ENCODE data around the gene TMPRSS11A. TPM values are rescaled to one million over a fixed set of nuclear protein-coding genes. Genes with fewer than 3 reads are reported as not detected.

Gene TMPRSS11A
- total RNA-seq, 2 donors from 2014 or later = not detected

Small RNA genes lying within 50 kb of the gene (small RNA-seq; reads per million reads assigned to genes)
- not detected for gene RNU6-95P

Other genes starting within 250 kb of the TMPRSS11A start
- not detected for gene GNRHR, start 209.1 kb downstream of the TMPRSS11A start, total RNA-seq
- not detected for gene TMPRSS11D, start 79.5 kb downstream of the TMPRSS11A start, total RNA-seq
- gene TMPRSS11F, start 166.4 kb upstream of the TMPRSS11A start, total RNA-seq = not detected